Esophagus (tissue), 2 donors: Measurements from ENCODE around the gene DIRAS2. TPM values are rescaled to one million over a fixed set of nuclear protein-coding genes. Genes with fewer than 3 reads are reported as not detected.

Experiments used
- H3K27ac ChIP-seq, 2 donors: one replicate each; pipeline ENCODE4 v1.5.1; 2013; ENCODE audit warnings: low read depth in 2 of 2, mild to moderate bottlenecking in 2 of 2, inconsistent platforms in 1 of 2, low read length in 1 of 2, moderate library complexity in 1 of 2
- H3K27me3 ChIP-seq, 2 donors: one replicate each; pipeline ENCODE4 v1.6.1; 2013; ENCODE audit warnings: low read length in 2 of 2, control low read depth in 1 of 2, mild to moderate bottlenecking in 1 of 2; ENCODE audit not compliant: insufficient read depth in 2 of 2, control insufficient read depth in 1 of 2
- H3K36me3 ChIP-seq, 2 donors: one replicate each; pipeline ENCODE4 v1.6.1; 2013; ENCODE audit warnings: low read length in 1 of 2; ENCODE audit not compliant: control insufficient read depth in 2 of 2, insufficient read depth in 2 of 2
- H3K4me1 ChIP-seq, 2 donors: one replicate each; pipeline ENCODE4 v1.6.1; 2013; ENCODE audit warnings: low read length in 1 of 2; ENCODE audit not compliant: control insufficient read depth in 2 of 2, insufficient read depth in 2 of 2
- H3K4me3 ChIP-seq, 2 donors: one replicate each; pipeline ENCODE4 v1.5.1; 2013; ENCODE audit warnings: low read length in 2 of 2, mild to moderate bottlenecking in 2 of 2, low read depth in 1 of 2, moderate library complexity in 1 of 2
- H3K9me3 ChIP-seq, 2 donors: one replicate each; pipeline ENCODE4 v1.6.1; 2013; ENCODE audit warnings: mild to moderate bottlenecking in 2 of 2, low read depth in 1 of 2, low read length in 1 of 2, moderate library complexity in 1 of 2; ENCODE audit not compliant: control insufficient read depth in 2 of 2, insufficient read depth in 1 of 2
- WGBS, 2 donors: extraction: QIAGEN DNeasy Blood & Tissue Kit; methylation state at CpG; one replicate each; pipeline ENCODE4 v1.1.7; 2013; 5-methylcytosine and 5-hydroxymethylcytosine counted together
- polyA plus RNA-seq, 2 donors: library from polyadenylated mRNA; stranded (reverse); fragments of 200-250 nt; gene quantifications; one replicate each; pipeline ENCODE4 v1.2.3, GENCODE V29; 2013
- donor health status: healthy with polysubstance abuse.
- donor health status: Bipolar disorder and iron deficiency.

The DIRAS2 gene
- polyA plus RNA-seq, 2 donors: under 0.01 TPM; not detected in 1

GRCh38 chr9:90629354-90629753 lies 13.3 kb downstream of the DIRAS2 start:
- Histone ChIP-seq H3K36me3 (no peaks in the 10 kb centered on the region), H3K4me3 (no peak overlapping the region), H3K9me3 (no peaks in the 10 kb centered on the region), H3K27me3 (no peaks in the 10 kb centered on the region), H3K27ac (no peak overlapping the region), H3K4me1 (no peaks in the 10 kb centered on the region)
- WGBS, 2 donors: 81 to 86% methylated on average over 6 of the region's 6 CpGs

GRCh38 chr9:90616806-90617205 lies 25.8 kb downstream of the DIRAS2 start:
- no peaks in the 10 kb centered on the region for H3K36me3 ChIP-seq
- H3K27me3 ChIP-seq: peaks cover 0 to 2% of the 10 kb centered on the region in 2 donors
- H3K27ac ChIP-seq: no peak overlapping the region
- no peaks in the 10 kb centered on the region for H3K9me3 ChIP-seq
- no peak overlapping the region for H3K4me3 ChIP-seq
- H3K4me1 ChIP-seq: no peaks in the 10 kb centered on the region
- WGBS, 2 donors: 79 to 90% methylated on average over 3 of the region's 3 CpGs

DNA sequence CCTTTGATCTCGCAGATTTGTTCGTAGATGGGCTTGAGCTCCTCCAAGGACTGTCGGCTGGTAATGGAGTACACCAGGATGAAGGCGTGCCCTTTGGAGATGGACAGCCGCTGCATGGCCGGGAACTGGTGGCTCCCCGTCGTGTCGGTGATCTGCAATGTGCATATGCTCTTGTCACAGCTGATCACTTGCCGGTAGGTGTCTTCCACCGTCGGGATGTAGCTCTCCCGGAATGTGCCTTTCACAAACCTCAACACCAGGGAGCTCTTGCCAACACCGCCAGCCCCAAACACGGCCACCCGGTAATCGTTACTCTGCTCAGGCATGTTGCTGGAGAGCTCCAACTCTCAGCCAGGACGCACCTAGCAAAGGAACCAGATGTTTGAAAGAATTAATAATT lies 29.1 kb downstream of the DIRAS2 start:
- Histone ChIP-seq H3K27me3 (peaks cover 0 to 2% of the 10 kb centered on the region in 2 donors), H3K4me3 (no peak overlapping the region), H3K36me3 (no peaks in the 10 kb centered on the region), H3K4me1 (no peaks in the 10 kb centered on the region), H3K27ac (no peak overlapping the region), H3K9me3 (no peaks in the 10 kb centered on the region)
- WGBS, 2 donors: 91 to 92% methylated on average over 18 of the region's 18 CpGs

- no peak overlapping the region for H3K4me3 ChIP-seq
- 93 to 94% methylated on average over 14 of the region's 14 CpGs for WGBS, 2 donors
- H3K27me3 ChIP-seq: peaks cover 0 to 2% of the 10 kb centered on the region in 2 donors
- no peaks in the 10 kb centered on the region for H3K36me3 ChIP-seq
- H3K27ac ChIP-seq: no peak overlapping the region
- H3K9me3 ChIP-seq: no peaks in the 10 kb centered on the region
- H3K4me1 ChIP-seq: no peaks in the 10 kb centered on the region
Measured at GRCh38 chr9:90612957-90613356, 29.7 kb downstream of the DIRAS2 start.

- peaks cover 0 to 2% of the 10 kb centered on the region in 2 donors for H3K9me3 ChIP-seq
- no peaks in the 10 kb centered on the region for H3K27me3 ChIP-seq
- H3K4me1 ChIP-seq: no peaks in the 10 kb centered on the region
- no peak overlapping the region for H3K27ac ChIP-seq
- 38 to 45% methylated on average over 3 of the region's 3 CpGs for WGBS, 2 donors
- H3K4me3 ChIP-seq: no peak overlapping the region
- H3K36me3 ChIP-seq: no peaks in the 10 kb centered on the region
Measured at GRCh38 chr9:90611568-90611967, 31.1 kb downstream of the DIRAS2 start.

DNA sequence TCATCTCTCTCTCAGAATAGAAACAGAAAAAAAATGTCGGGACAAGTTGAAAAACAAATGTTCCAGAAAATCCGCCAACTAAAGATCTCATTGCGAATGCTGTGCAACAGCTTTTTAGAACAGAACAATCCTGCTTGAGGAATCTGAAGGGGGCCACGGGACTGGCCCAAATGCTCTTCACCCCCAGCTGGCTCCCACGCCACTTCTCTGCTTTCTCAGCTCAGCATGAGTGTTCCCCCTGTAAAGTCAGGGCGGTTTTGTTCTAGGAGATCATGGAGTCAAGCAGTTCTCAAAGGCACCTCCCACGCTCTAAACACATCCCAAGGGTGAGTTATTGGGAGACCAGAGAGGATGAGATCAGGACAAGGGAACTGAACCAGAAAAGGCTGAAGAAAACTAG lies 31.5 kb downstream of the DIRAS2 start:
- Histone ChIP-seq H3K27me3 (no peaks in the 10 kb centered on the region), H3K9me3 (peaks cover 0 to 2% of the 10 kb centered on the region in 2 donors), H3K4me3 (no peak overlapping the region), H3K27ac (no peak overlapping the region), H3K36me3 (no peaks in the 10 kb centered on the region), H3K4me1 (no peaks in the 10 kb centered on the region)
- WGBS, 2 donors: 82 to 86% methylated on average over 7 of the region's 7 CpGs

DNA sequence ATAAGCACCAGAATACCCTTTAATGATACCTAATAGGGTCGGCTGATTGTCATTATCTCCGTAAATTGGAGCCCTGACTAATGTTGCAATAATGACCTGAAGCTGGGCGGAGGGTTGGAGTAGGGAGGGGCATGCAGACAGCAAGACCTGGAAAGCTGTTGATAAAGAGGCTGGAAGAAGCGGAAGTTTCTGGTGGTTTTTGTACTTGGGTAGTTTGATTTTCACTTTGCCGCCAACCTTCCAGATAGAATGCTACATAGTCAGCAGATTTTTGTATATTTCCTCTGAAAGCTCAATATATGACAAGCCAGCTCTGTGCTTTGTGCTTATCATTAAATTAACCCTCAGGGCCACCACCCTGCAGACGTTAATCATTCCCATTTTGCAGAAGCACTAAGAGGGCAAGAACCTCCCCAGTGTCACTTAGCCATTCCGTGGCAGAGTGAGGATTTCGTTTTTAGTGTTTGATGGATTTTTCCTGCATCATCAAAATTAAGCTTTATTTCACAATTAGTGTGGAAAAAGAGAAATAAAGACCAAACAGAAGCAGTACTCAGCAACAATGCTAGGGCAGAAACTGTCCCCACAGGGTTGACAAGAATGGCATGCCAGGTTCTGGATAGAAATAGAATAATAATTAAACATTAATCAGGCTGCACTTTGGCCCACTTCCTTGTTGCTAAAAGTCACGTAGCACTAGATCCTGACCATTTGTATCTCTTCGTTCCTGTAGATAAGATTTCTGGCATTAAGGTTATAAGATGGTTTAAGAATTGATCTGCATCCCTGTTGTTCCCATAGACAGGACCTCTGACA lies 34.7 kb downstream of the DIRAS2 start:
- Histone ChIP-seq H3K27me3 (no peaks in the 10 kb centered on the region), H3K36me3 (no peaks in the 10 kb centered on the region), H3K9me3 (peaks cover 0 to 2% of the 10 kb centered on the region in 2 donors), H3K4me3 (no peak overlapping the region), H3K27ac (no peak overlapping the region), H3K4me1 (no peaks in the 10 kb centered on the region)
- 58 to 71% methylated on average over 10 of the region's 10 CpGs for WGBS, 2 donors

DNA sequence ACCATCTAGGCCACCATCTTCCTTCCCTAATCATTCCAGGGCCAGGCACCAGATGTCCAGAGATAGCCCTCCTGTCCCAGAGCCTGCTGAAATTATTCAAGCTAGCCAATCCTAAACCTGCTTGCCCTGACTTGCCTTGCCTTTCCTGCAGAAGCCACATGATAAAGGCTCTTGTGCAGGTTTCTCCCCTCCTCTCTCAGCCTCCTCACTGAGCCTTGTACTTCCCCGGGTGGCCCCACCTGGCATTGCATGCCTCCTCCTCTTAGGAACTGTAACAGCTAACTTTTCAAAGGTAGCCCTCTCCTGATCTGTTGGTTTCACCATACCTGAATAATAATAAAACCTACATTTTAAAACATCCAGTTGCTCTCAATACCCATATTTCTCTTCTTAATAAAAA lies 42.6 kb downstream of the DIRAS2 start:
- Histone ChIP-seq H3K36me3 (no peaks in the 10 kb centered on the region), H3K27me3 (no peaks in the 10 kb centered on the region), H3K4me3 (no peak overlapping the region), H3K4me1 (no peaks in the 10 kb centered on the region), H3K9me3 (no peaks in the 10 kb centered on the region), H3K27ac (no peak overlapping the region)
- WGBS, 2 donors: 48 to 55% methylated on average over 1 of the region's 1 CpG

GRCh38 chr9:90598191-90598590 lies 44.4 kb downstream of the DIRAS2 start:
- Histone ChIP-seq H3K36me3 (no peaks in the 10 kb centered on the region), H3K4me1 (no peaks in the 10 kb centered on the region), H3K9me3 (no peaks in the 10 kb centered on the region), H3K4me3 (no peak overlapping the region), H3K27me3 (no peaks in the 10 kb centered on the region), H3K27ac (no peak overlapping the region)
- 91 to 92% methylated on average over 5 of the region's 5 CpGs for WGBS, 2 donors

DNA sequence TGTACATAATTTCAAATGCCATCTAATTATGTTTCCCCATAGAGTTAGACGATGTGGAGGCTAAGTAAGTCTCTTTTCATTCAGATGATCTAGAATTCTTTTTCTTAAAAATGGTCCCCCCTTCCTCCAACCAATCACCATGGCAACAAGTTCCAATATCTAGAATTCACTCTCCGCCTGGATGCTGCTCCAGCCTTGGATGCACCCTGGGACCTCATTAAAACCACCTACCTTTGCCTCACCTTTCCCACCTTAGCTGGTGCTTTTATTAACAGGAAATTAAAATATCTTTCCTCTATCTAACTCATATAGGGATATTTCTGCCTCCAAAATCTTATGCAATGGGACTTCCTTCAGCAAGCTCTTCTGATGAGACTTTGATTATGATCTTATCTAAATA lies 49.0 kb downstream of the DIRAS2 start:
- WGBS, 2 donors: 61 to 65% methylated on average over 2 of the region's 2 CpGs
- no peak overlapping the region for H3K27ac ChIP-seq
- H3K36me3 ChIP-seq: no peaks in the 10 kb centered on the region
- no peaks in the 10 kb centered on the region for H3K27me3 ChIP-seq
- H3K4me3 ChIP-seq: no peak overlapping the region
- H3K9me3 ChIP-seq: no peaks in the 10 kb centered on the region
- H3K4me1 ChIP-seq: no peaks in the 10 kb centered on the region
